Heart left ventricle (tissue), 13 donors: ENCODE results near the gene PLD6.

Experiments
- CTCF ChIP-seq, 12 donors: fragments of 200-600 bp; sonication (generic) in 4 of 12; IDR thresholded peaks; one replicate each; pipeline versions ENCODE4 v1.5.0 to v1.8.0; 2018 to 2022; ENCODE audit warnings: antibody characterized with exemption in 12 of 12, mild to moderate bottlenecking in 5 of 12
- POLR2A ChIP-seq, 2 donors: fragments of 450-650 bp; IDR thresholded peaks; one replicate each; pipeline ENCODE4 v1.6.1; 2017; ENCODE audit warnings: antibody characterized with exemption in 2 of 2, mild to moderate bottlenecking in 2 of 2, moderate library complexity in 2 of 2
- donor health status: ischemic (EF 13 %, LVEDD 7.1; RV severe dilation, severe dysfunction).
- donor health status: DM: no; HTN: yes; CAD: no.
- donor health status: DM: no; HTN: no; CAD: no.
- donor health status: ischemic (EF 25% LVEDD 6.9; RV normal size, moderate dysfunction).
- donor health status: ischemic (EF 25% LVEDD 5.7; RV mildly dilated, moderate dysfunction).
- donor health status: ischemic (EF 35%, LVEDD 5.7; RV mildly dilated, moderate dysfunction).
- donor health status: nonischemic (EF 11% LVEDD 7.7; RV severe dilation, severe dysfunction).
- donor health status: DM: yes; HTN: yes; CAD: no.
- donor health status: PGD.
- donor health status: ischemic (EF 29% LVEDD 5.4; RV normal size, mild dysfunction).
- donor health status: nonischemic (EF 23%, LVEDD 6.1; RV moderate dilation, normal function).

- TF ChIP-seq POLR2A (IDR thresholded peaks at IDR 0.05) = no peak
- no peak for TF ChIP-seq CTCF (IDR thresholded peaks at IDR 0.05)
Measured at GRCh38 chr17:17200831-17201230, 5.3 kb downstream of the PLD6 start.
